H1 (cell line): ENCODE results near the gene BACE2. TPM values are rescaled to one million over a fixed set of nuclear protein-coding genes. Genes with fewer than 3 reads are reported as not detected.

Experiments
- CTCF ChIA-PET: fragments of 300-600 bp; sonication (Branson Sonifier 250); formaldehyde crosslinking; loops from one replicate; lab custom pipeline; 2021; ENCODE audit not compliant: partially characterized antibody; lab: Charles Lee
- POLR2A ChIA-PET: fragments of 300-600 bp; sonication (Branson Sonifier 250); formaldehyde crosslinking; loops from one replicate; lab custom pipeline; 2021; ENCODE audit warnings: inconsistent platforms; ENCODE audit not compliant: partially characterized antibody; lab: Charles Lee
- DNase-seq, 2 experiments: peaks; one replicate each; pipeline versions ENCODE4 v3.0.0 to v3.0.0-alpha.2; 2010 to 2022; ENCODE audit warnings: low spot score in 2 of 2, low read depth in 1 of 2, mixed read lengths in 1 of 2
- FAIRE-seq: peaks from 2 replicates; lab custom pipeline; 2011; peaks lifted over from hg19 to GRCh38; lab: Jason Lieb, UNC
- H2AFZ ChIP-seq: 2 replicates; pipeline ENCODE4 v1.8.1; 2012; ENCODE audit warnings: low read length, inconsistent platforms
- H2AK5ac ChIP-seq: 2 replicates; pipeline ENCODE4 v1.6.1; 2013; ENCODE audit warnings: low read depth, low read length
- H2BK120ac ChIP-seq: replicated peaks from 2 replicates; pipeline ENCODE3; 2013; ENCODE audit warnings: low read depth, low read length, inconsistent platforms
- H2BK12ac ChIP-seq: 2 replicates; pipeline ENCODE4 v1.6.1; 2013; ENCODE audit warnings: low read depth, low read length
- H2BK15ac ChIP-seq: 2 replicates; pipeline ENCODE4 v1.6.1; 2013; ENCODE audit warnings: low read length
- H2BK20ac ChIP-seq: 2 replicates; pipeline ENCODE4 v1.6.1; 2013; ENCODE audit warnings: low read length
- H2BK5ac ChIP-seq: 2 replicates; pipeline ENCODE4 v1.6.1; 2013; ENCODE audit warnings: low read depth, low read length
- H3K14ac ChIP-seq: 2 replicates; pipeline ENCODE4 v1.6.1; 2013; ENCODE audit warnings: inconsistent platforms; ENCODE audit not compliant: insufficient read length
- H3K18ac ChIP-seq: 2 replicates; pipeline ENCODE4 v1.6.1; 2013; ENCODE audit warnings: low read length; ENCODE audit errors: extremely low read depth
- H3K23ac ChIP-seq: 2 replicates; pipeline ENCODE4 v1.6.1; 2013; ENCODE audit warnings: inconsistent platforms; ENCODE audit not compliant: insufficient read length
- H3K23me2 ChIP-seq: 2 replicates; pipeline ENCODE4 v1.6.1; 2013; ENCODE audit warnings: low read depth, low read length
- H3K27ac ChIP-seq: 2 replicates; pipeline ENCODE4 v1.6.1; 2011; ENCODE audit warnings: low read depth, low read length, inconsistent platforms
- H3K27me3 ChIP-seq, 4 experiments: replicated peaks in 1 of 4; 1 replicate in 1 of 4; 2 replicates in 3 of 4; pipeline versions ENCODE4 v1.6.1 to v1.8.1; 2011 to 2013; ENCODE audit warnings: low read length in 3 of 4, mild to moderate bottlenecking in 3 of 4, inconsistent platforms in 2 of 4, mixed read lengths in 2 of 4, moderate library complexity in 1 of 4; ENCODE audit not compliant: control insufficient read depth in 3 of 4, insufficient read depth in 3 of 4; ENCODE audit errors: extremely low read depth in 1 of 4
- H3K36me3 ChIP-seq, 4 experiments: 2 replicates each; pipeline versions ENCODE4 v1.6.1 to v1.8.1; 2011 to 2013; ENCODE audit warnings: mild to moderate bottlenecking in 4 of 4, low read length in 3 of 4, moderate library complexity in 2 of 4, control low read depth in 1 of 4, inconsistent platforms in 1 of 4; ENCODE audit not compliant: insufficient read depth in 4 of 4, control insufficient read depth in 2 of 4
- H3K4ac ChIP-seq: replicated peaks from 2 replicates; pipeline ENCODE3; 2013; ENCODE audit warnings: low read length, low read depth, mixed read lengths, inconsistent platforms; ENCODE audit not compliant: insufficient read length
- H3K4me1 ChIP-seq, 4 experiments: replicated peaks in 1 of 4; 1 replicate in 1 of 4; 2 replicates in 3 of 4; pipeline versions ENCODE4 v1.6.1 to v1.8.1; 2011 to 2013; ENCODE audit warnings: low read length in 3 of 4, inconsistent platforms in 2 of 4, mixed read lengths in 1 of 4; ENCODE audit not compliant: insufficient read depth in 4 of 4, control insufficient read depth in 3 of 4
- H3K4me2 ChIP-seq, 2 experiments: 2 replicates each; pipeline versions ENCODE4 v1.6.1 to v1.8.1; 2011 to 2013; ENCODE audit warnings: low read depth in 2 of 2, low read length in 2 of 2, control low read depth in 1 of 2, inconsistent platforms in 1 of 2, mild to moderate bottlenecking in 1 of 2; ENCODE audit not compliant: insufficient read depth in 1 of 2
- H3K4me3 ChIP-seq, 4 experiments: fragments of 200-600, 300-600 bp in 1 of 4; sonication (generic), shearing (Covaris generic), sonication (Bioruptor Twin) in 1 of 4; 2 replicates each; pipeline versions ENCODE4 v1.5.1 to v1.8.1; 2011 to 2016; ENCODE audit warnings: low read length in 4 of 4, low read depth in 3 of 4, control low read depth in 2 of 4, inconsistent platforms in 2 of 4, mild to moderate bottlenecking in 2 of 4, mixed read lengths in 1 of 4, moderate library complexity in 1 of 4; ENCODE audit not compliant: insufficient read depth in 2 of 4; ENCODE audit errors: extremely low read depth in 1 of 4
- H3K56ac ChIP-seq: replicated peaks from 2 replicates; pipeline ENCODE3; 2013; ENCODE audit warnings: low read depth, mild to moderate bottlenecking, mixed read lengths, low read length, inconsistent platforms; ENCODE audit not compliant: insufficient read length
- H3K79me1 ChIP-seq: 2 replicates; pipeline ENCODE4 v1.6.1; 2013; ENCODE audit warnings: low read depth, low read length, control low read depth
- H3K79me2 ChIP-seq, 2 experiments: 2 replicates each; pipeline versions ENCODE4 v1.6.1 to v1.8.1; 2012 to 2013; ENCODE audit warnings: low read length in 2 of 2, mild to moderate bottlenecking in 2 of 2, inconsistent platforms in 1 of 2; ENCODE audit not compliant: insufficient read depth in 2 of 2, control insufficient read depth in 1 of 2
- H3K9ac ChIP-seq, 4 experiments: replicated peaks in 1 of 4; 1 replicate in 1 of 4; 2 replicates in 3 of 4; pipeline versions ENCODE4 v1.6.1 to v1.8.1; 2011 to 2013; ENCODE audit warnings: low read depth in 3 of 4, low read length in 3 of 4, control low read depth in 2 of 4, mild to moderate bottlenecking in 2 of 4, moderate library complexity in 2 of 4, inconsistent platforms in 1 of 4; ENCODE audit errors: extremely low read depth in 1 of 4
- H3K9me3 ChIP-seq, 2 experiments: 2 replicates each; pipeline versions ENCODE4 v1.6.1 to v1.8.1; 2012 to 2013; ENCODE audit warnings: mild to moderate bottlenecking in 2 of 2, moderate library complexity in 2 of 2, control low read depth in 1 of 2, inconsistent platforms in 1 of 2, low read depth in 1 of 2, low read length in 1 of 2, mixed read lengths in 1 of 2; ENCODE audit not compliant: insufficient read depth in 2 of 2
- H4K20me1 ChIP-seq, 2 experiments: replicated peaks in 1 of 2; 2 replicates each; pipeline versions ENCODE3 to v1.8.1; 2011 to 2013; ENCODE audit warnings: inconsistent platforms in 2 of 2, low read length in 2 of 2, mild to moderate bottlenecking in 1 of 2; ENCODE audit not compliant: insufficient read depth in 2 of 2, control insufficient read depth in 1 of 2
- H4K5ac ChIP-seq: 2 replicates; pipeline ENCODE4 v1.6.1; 2013; ENCODE audit warnings: low read length, low read depth, mixed read lengths, inconsistent platforms; ENCODE audit not compliant: insufficient read length
- H4K8ac ChIP-seq: 2 replicates; pipeline ENCODE4 v1.8.0; 2013; ENCODE audit warnings: mild to moderate bottlenecking, moderate library complexity, low read length, inconsistent platforms; ENCODE audit not compliant: insufficient read depth; ENCODE audit errors: extremely low read depth
- H4K91ac ChIP-seq: replicated peaks from 2 replicates; pipeline ENCODE3; 2013; ENCODE audit warnings: low read length, mixed read lengths, inconsistent platforms; ENCODE audit not compliant: insufficient read length
- BRCA1 ChIP-seq: IDR thresholded peaks from 2 replicates; pipeline ENCODE4 v1.6.1; 2012; ENCODE audit warnings: low read depth, low read length, improper control_type of control experiment
- KDM4A ChIP-seq: IDR thresholded peaks from one replicate; pipeline ENCODE4 v1.7.1; 2012; ENCODE audit warnings: low read depth, mild to moderate bottlenecking, moderate library complexity, low read length, inconsistent platforms; ENCODE audit not compliant: severe bottlenecking
- SAP30 ChIP-seq: fragments of 300-600 bp; sonication (generic); IDR thresholded peaks from 2 replicates; pipeline ENCODE4 v1.7.1; 2012; ENCODE audit warnings: low read length, moderate library complexity, mild to moderate bottlenecking, inconsistent platforms; ENCODE audit not compliant: insufficient read depth, insufficient replicate concordance
- WGBS, 2 experiments: shearing (Covaris generic) in 1 of 2; methylation state at CpG; one replicate each; pipeline versions ENCODE4 v1.1.6 to v1.1.7; 2013 to 2015; ENCODE audit warnings: low lambda C conversion rate in 2 of 2, mixed read lengths in 2 of 2, inconsistent platforms in 1 of 2, low coverage in 1 of 2, missing lambda C conversion rate in 1 of 2; ENCODE audit not compliant: insufficient replicate concordance in 2 of 2, insufficient coverage in 1 of 2, insufficient read length in 1 of 2; ENCODE audit errors: extremely low coverage in 1 of 2, missing lambda C conversion rate in 1 of 2; 5-methylcytosine and 5-hydroxymethylcytosine counted together
- polyA plus RNA-seq, 7 experiments: library from polyadenylated mRNA; depleted of rRNA in 3 of 7; stranded (reverse) in 5 of 7; unstranded in 2 of 7; fragments of >200 nt in 5 of 7; fragments of 200-250 nt in 2 of 7; gene quantifications; 1 replicate in 5 of 7; 2 replicates in 1 of 7; 4 replicates in 1 of 7; pipeline versions ENCODE4 v1.2.1 to v1.2.3, GENCODE V29; 2011 to 2013; ENCODE audit warnings: missing spikeins in 2 of 7, mixed read lengths in 2 of 7
- total RNA-seq: library from RNA; stranded (reverse); fragmentation: NEBNext Ultra II Directional; extraction: Animal tissue kit (Norgen Biotek cat#: 25700); gene quantifications from 2 replicates; pipeline ENCODE4 v1.2.1, GENCODE V29; 2021

Gene BACE2
- total and polyA plus RNA-seq, 2 of the 8 experiments (the other 6 are each of a cell fraction or from before 2014, with no cell fraction given): 8.1 to 10.9 TPM

DNA sequence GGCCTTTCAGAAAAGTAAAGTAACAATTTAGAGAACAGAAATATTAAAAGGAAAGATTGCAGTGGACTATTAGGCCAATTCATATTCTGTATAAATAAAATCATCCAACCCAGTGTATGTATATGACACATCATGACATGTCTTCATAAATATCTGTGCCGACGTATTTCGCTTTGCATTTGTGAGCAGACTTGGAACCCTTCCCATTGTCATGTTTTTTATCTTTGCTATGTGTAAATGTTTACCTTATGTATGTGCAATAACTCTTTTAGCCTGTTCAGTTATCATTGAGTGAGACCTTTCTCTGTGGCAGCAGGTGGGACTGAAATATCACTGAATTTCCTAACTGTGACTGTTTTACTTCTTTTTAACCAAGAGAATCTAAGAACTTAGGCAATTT, 90.7 kb downstream of the BACE2 start:
- Histone ChIP-seq H3K23ac (no peak overlapping the region), H3K27ac (no peak overlapping the region), H4K91ac (no peak overlapping the region), H2AFZ (no peak overlapping the region), H3K18ac (no peak overlapping the region), H3K4ac (no peak overlapping the region), H3K14ac (no peak overlapping the region), H3K79me2 (no peaks in the 10 kb centered on the region), H2BK5ac (no peak overlapping the region), H3K9me3 (0 out of 4 replicates have a peak, but pooled peaks cover 0 to 2% of the 10 kb centered on the region in 2 experiments), H3K56ac (no peak overlapping the region), H4K8ac (no peak overlapping the region), H3K27me3 (no peaks in the 10 kb centered on the region), H3K23me2 (no peaks in the 10 kb centered on the region), H3K4me3 (no peak overlapping the region), H3K4me2 (no peak overlapping the region), H2BK120ac (no peak overlapping the region), H2BK15ac (no peak overlapping the region), H2AK5ac (no peak overlapping the region), H4K20me1 (no peaks in the 10 kb centered on the region), H3K79me1 (no peaks in the 10 kb centered on the region; the same call in 1 of the 2 replicates), H3K4me1 (no peaks in the 10 kb centered on the region), H3K9ac (no peak overlapping the region), H3K36me3 (no peaks in the 10 kb centered on the region), H2BK12ac (no peak overlapping the region), H2BK20ac (no peak overlapping the region), H4K5ac (no peak overlapping the region)
- WGBS, 2 experiments: 93% methylated on average over 3 of the region's 3 CpGs; no CpG with 5 or more reads in 1 of the 2 experiments
- ChIA-PET CTCF (interaction anchor here (1.5 kb wide), 1 partner anchor 25 kb away, joined by 4 read pairs; no protein-coding TSS in a partner anchor), POLR2A (no interaction called here)
- no peak for DNase-seq
- no peak for FAIRE-seq
- TF ChIP-seq BRCA1: no peak
- TF ChIP-seq SAP30: no peak
- no peak for TF ChIP-seq KDM4A
